Hepatocyte (in vitro differentiated cells): ENCODE measurements around the gene COA3. TPM values are rescaled to one million over a fixed set of nuclear protein-coding genes. Genes with fewer than 3 reads are reported as not detected.
A peak's percentile ranks its signal among the peaks of the same experiment; 100 is the strongest.

Experiments used
- DNase-seq: peaks from one replicate; pipeline ENCODE4 v3.0.0-alpha.2; 2016; ENCODE audit warnings: low spot score
- H2AFZ ChIP-seq: fragments of 200-600 bp; sonication (generic); 2 replicates; pipeline ENCODE4 v1.6.0; 2016; ENCODE audit warnings: antibody characterized with exemption, mild to moderate bottlenecking
- H3K27ac ChIP-seq: fragments of 200-600 bp; sonication (generic); 2 replicates; pipeline ENCODE4 v1.5.1; 2016; ENCODE audit warnings: mild to moderate bottlenecking
- H3K27me3 ChIP-seq: fragments of 200-600 bp; sonication (generic); 2 replicates; pipeline ENCODE4 v1.6.1; 2016
- H3K36me3 ChIP-seq: fragments of 200-600 bp; sonication (generic); replicated peaks from 2 replicates; pipeline ENCODE4 v1.5.1; 2016; ENCODE audit warnings: low read depth; ENCODE audit not compliant: insufficient read depth
- H3K4me1 ChIP-seq: fragments of 200-600 bp; sonication (generic); 2 replicates; pipeline ENCODE4 v1.5.1; 2016; ENCODE audit warnings: mild to moderate bottlenecking, moderate library complexity; ENCODE audit not compliant: insufficient read depth
- H3K4me2 ChIP-seq: fragments of 200-600 bp; sonication (generic); 2 replicates; pipeline ENCODE4 v1.6.0; 2016
- H3K4me3 ChIP-seq: fragments of 200-600 bp; sonication (generic); 2 replicates; pipeline ENCODE4 v1.5.1; 2016; ENCODE audit warnings: mild to moderate bottlenecking
- H3K79me2 ChIP-seq: fragments of 200-600 bp; sonication (generic); 2 replicates; pipeline ENCODE4 v1.6.0; 2017; ENCODE audit warnings: mild to moderate bottlenecking
- H3K9me2 ChIP-seq: fragments of 200-600 bp; sonication (generic); replicated peaks from 2 replicates; pipeline ENCODE4 v1.6.0; 2017; ENCODE audit warnings: mild to moderate bottlenecking; ENCODE audit not compliant: insufficient read depth
- H3K9me3 ChIP-seq: fragments of 200-600 bp; sonication (generic); 2 replicates; pipeline ENCODE4 v1.5.1; 2016; ENCODE audit warnings: low read depth, mild to moderate bottlenecking
- H4K20me1 ChIP-seq: fragments of 200-600 bp; sonication (generic); 2 replicates; pipeline ENCODE4 v1.6.0; 2016; ENCODE audit warnings: mild to moderate bottlenecking; ENCODE audit not compliant: insufficient read depth, poor library complexity, severe bottlenecking
- EZH2 ChIP-seq: fragments of 200-600 bp; sonication (generic); IDR thresholded peaks from 2 replicates; pipeline ENCODE4 v1.6.1; 2016; ENCODE audit warnings: antibody characterized with exemption, mild to moderate bottlenecking, borderline replicate concordance
- EZH2phosphoT487 ChIP-seq: fragments of 200-600 bp; sonication (generic); IDR thresholded peaks from one replicate; pipeline ENCODE4 v1.6.1; 2018; ENCODE audit warnings: antibody characterized with exemption, mild to moderate bottlenecking, low read depth, moderate library complexity; ENCODE audit not compliant: unreplicated experiment, severe bottlenecking
- WGBS: methylation state at CpG from one replicate; pipeline ENCODE4 v1.1.6; 2016; ENCODE audit warnings: low lambda C conversion rate; ENCODE audit errors: missing lambda C conversion rate; 5-methylcytosine and 5-hydroxymethylcytosine counted together
- polyA plus RNA-seq: library from polyadenylated mRNA; unstranded; fragments of >200 nt; fragmentation: Nextera tagmentation; extraction: Ambion mirVana; gene quantifications from 2 replicates; pipeline ENCODE4 v1.2.1, GENCODE V29; 2016
- total RNA-seq: library from RNA; depleted of rRNA; stranded (reverse); fragments of >200 nt; gene quantifications from 2 replicates; pipeline ENCODE4 v1.2.3, GENCODE V29; 2014
- TF ChIP-seq, protein P1 (sequence below): fragments of 200-600 bp; sonication (generic); IDR thresholded peaks from 2 replicates; pipeline ENCODE4 v1.5.1; 2016; ENCODE audit warnings: antibody characterized with exemption, mild to moderate bottlenecking; ENCODE audit not compliant: poor library complexity

The COA3 gene, protein sequence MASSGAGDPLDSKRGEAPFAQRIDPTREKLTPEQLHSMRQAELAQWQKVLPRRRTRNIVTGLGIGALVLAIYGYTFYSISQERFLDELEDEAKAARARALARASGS
- total RNA-seq (117 and 133 TPM in 2 replicates), polyA plus RNA-seq (219 and 252 TPM in 2 replicates)

DNA sequence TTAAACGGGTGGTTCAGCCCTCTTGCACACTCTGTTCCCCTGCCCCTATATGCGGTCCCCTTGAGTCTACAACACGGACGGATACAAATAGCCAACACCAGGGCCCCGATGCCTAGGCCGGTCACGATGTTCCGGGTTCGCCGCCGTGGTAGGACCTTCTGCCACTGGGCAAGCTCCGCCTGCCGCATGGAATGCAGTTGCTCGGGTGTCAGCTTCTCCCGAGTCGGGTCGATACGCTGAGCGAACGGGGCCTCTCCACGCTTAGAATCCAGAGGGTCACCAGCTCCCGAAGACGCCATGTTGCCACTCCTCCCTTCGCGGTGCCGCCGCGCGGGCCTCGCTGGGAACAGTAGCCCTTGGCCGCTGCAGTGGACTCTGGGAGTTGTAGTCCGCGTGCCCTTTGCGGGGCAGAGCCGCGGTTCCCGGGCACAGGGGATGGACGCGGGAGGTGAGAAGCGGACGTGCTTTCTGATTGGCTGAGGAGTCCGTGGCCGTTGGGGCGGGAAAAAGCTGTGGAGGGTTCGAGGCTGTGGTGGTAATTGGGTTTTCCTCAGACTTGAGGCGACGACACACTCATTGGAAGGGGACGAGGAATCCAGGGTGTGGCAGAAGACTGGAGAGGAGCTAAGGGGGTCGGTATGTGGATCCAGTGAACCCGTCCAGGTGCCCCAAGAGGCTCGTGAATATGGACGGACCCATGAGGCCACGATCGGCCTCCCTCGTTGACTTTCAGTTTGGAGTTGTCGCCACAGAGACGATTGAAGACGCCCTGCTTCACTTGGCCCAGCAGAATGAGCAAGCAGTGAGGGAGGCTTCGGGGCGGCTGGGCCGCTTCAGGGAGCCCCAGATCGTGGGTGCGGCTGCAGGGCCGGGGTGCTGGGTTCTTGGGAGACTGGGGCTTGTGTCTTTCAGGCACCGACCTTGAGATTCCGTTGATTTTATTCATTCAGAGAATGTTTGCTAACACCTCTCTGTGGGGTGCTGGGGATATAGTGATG is at the start of gene COA3, which contains the start of gene CNTD1:
Gene COA3 (minus strand): TSS at position 322 of the 998 bp plus-strand sequence. CDS start 23 bp downstream, at position 299.
Gene CNTD1 (plus strand): TSS at position 479 of the 998 bp plus-strand sequence. CDS start 207 bp downstream, at position 686.
- no peaks in the 10 kb centered on the region for H4K20me1 ChIP-seq
- peak within 1 kb of the TSS; percentile 89 for H3K27ac ChIP-seq

DNA sequence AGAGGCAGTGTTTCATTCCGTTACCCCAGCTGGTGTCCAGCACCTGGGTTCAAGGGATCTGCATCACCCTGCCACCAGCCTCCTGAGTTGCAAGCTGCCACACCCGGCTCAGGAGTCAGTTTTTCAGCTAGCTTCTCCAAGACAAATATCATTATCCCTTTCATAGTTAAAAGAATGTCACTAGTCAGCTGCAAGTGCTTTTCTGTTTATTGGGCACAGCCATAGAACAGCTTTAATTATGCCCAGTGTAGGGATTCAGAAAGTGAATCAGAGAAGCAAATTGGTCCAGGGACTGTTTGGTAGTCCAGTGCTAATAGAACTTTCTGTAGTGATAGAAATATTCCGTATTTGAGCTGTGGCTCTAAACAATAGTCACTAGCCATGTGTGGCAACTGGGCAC is 49.6 kb upstream of the COA3 start:
- Histone ChIP-seq H3K27me3 (peaks cover 6% of the 10 kb centered on the region), H3K9me2 (no peaks in the 10 kb centered on the region), H3K4me1 (no peaks in the 10 kb centered on the region), H3K4me2 (no peak overlapping the region), H2AFZ (no peak overlapping the region), H3K4me3 (no peak overlapping the region), H4K20me1 (no peaks in the 10 kb centered on the region), H3K9me3 (no peaks in the 10 kb centered on the region), H3K27ac (no peak overlapping the region), H3K36me3 (no peaks in the 10 kb centered on the region), H3K79me2 (no peaks in the 10 kb centered on the region)
- no peak for DNase-seq
- WGBS = 86% methylated on average over 3 of the region's 3 CpGs
- no peak for TF ChIP-seq EZH2phosphoT487
- TF ChIP-seq EZH2 = no peak
- TF ChIP-seq, protein P1, sequence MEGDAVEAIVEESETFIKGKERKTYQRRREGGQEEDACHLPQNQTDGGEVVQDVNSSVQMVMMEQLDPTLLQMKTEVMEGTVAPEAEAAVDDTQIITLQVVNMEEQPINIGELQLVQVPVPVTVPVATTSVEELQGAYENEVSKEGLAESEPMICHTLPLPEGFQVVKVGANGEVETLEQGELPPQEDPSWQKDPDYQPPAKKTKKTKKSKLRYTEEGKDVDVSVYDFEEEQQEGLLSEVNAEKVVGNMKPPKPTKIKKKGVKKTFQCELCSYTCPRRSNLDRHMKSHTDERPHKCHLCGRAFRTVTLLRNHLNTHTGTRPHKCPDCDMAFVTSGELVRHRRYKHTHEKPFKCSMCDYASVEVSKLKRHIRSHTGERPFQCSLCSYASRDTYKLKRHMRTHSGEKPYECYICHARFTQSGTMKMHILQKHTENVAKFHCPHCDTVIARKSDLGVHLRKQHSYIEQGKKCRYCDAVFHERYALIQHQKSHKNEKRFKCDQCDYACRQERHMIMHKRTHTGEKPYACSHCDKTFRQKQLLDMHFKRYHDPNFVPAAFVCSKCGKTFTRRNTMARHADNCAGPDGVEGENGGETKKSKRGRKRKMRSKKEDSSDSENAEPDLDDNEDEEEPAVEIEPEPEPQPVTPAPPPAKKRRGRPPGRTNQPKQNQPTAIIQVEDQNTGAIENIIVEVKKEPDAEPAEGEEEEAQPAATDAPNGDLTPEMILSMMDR = no peak

More for the DNA sequence above, at the start of gene COA3, which contains the start of gene CNTD1:
- no peak for TF ChIP-seq EZH2phosphoT487
- TF ChIP-seq, protein P1 = no peak
- TF ChIP-seq EZH2 = no peak
- Histone ChIP-seq H3K79me2 (peaks cover 18% of the 10 kb centered on the region), H3K4me2 (peak within 1 kb of the TSS; percentile 90), H3K9me3 (no peaks in the 10 kb centered on the region), H2AFZ (peak within 1 kb of the TSS; percentile 17), H3K9me2 (no peaks in the 10 kb centered on the region), H3K4me3 (peak within 1 kb of the TSS; percentile 45), H3K4me1 (peaks cover 20% of the 10 kb centered on the region), H3K27me3 (no peaks in the 10 kb centered on the region), H3K36me3 (no peaks in the 10 kb centered on the region)
- peak; percentile 91 for DNase-seq
- 29% methylated on average over 66 of the region's 66 CpGs for WGBS

DNA sequence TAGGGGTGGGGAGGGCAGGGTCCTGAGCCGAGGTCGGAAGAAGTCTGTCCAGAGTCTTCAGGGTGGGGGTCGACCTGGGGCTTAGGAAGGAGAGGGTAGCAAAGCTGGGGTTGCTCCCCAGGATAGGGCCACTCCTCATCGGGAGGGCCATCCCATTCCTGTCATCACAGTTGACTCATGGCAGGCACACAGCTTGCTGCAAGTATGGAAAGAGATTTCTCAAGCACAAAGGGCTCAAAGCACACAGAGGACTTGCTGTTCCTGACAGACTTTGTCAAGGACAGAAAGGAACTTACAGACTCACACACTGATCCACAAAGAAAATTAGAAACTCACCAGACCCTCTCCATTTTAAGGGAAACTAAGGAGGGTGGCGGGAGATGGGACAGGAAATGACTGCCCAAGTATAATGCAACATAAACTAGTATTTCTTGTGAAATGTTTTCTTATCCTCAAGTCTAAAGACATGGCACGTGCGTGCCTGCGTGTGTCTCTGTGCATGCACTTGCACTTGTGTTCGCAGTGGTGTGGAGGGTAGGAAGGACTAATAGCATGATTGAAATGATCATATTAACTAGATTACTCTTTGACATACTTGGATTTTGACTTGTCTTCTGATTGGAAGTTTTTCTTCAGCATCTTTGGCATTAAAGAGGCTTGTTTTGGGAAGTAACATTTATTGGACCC is 48.2 kb upstream of the COA3 start:
- Histone ChIP-seq H3K4me3 (no peak overlapping the region), H4K20me1 (no peaks in the 10 kb centered on the region), H3K9me2 (no peaks in the 10 kb centered on the region), H3K27me3 (peaks cover 6% of the 10 kb centered on the region), H3K27ac (no peak overlapping the region), H3K4me1 (no peaks in the 10 kb centered on the region), H2AFZ (no peak overlapping the region), H3K79me2 (no peaks in the 10 kb centered on the region), H3K4me2 (no peak overlapping the region), H3K9me3 (no peaks in the 10 kb centered on the region), H3K36me3 (no peaks in the 10 kb centered on the region)
- DNase-seq = peak; percentile 33
- WGBS = 71% methylated on average over 9 of the region's 9 CpGs
- TF ChIP-seq, protein P1 = no peak
- no peak for TF ChIP-seq EZH2
- TF ChIP-seq EZH2phosphoT487 = no peak
